Measurements from ENCODE around the gene PDIA6. TPM values are rescaled to one million over a fixed set of nuclear protein-coding genes. Genes with fewer than 3 reads are reported as not detected.

The PDIA6 gene
- total and polyA plus RNA-seq, 8 donors, result 33.7 to 201 (median 135) TPM

- TF ChIP-seq, protein P1, sequence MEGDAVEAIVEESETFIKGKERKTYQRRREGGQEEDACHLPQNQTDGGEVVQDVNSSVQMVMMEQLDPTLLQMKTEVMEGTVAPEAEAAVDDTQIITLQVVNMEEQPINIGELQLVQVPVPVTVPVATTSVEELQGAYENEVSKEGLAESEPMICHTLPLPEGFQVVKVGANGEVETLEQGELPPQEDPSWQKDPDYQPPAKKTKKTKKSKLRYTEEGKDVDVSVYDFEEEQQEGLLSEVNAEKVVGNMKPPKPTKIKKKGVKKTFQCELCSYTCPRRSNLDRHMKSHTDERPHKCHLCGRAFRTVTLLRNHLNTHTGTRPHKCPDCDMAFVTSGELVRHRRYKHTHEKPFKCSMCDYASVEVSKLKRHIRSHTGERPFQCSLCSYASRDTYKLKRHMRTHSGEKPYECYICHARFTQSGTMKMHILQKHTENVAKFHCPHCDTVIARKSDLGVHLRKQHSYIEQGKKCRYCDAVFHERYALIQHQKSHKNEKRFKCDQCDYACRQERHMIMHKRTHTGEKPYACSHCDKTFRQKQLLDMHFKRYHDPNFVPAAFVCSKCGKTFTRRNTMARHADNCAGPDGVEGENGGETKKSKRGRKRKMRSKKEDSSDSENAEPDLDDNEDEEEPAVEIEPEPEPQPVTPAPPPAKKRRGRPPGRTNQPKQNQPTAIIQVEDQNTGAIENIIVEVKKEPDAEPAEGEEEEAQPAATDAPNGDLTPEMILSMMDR (IDR thresholded peaks at IDR 0.05), result no peak
- intact Hi-C loops (cut with DNase I), result no loop called here
- no peaks in the 10 kb centered on the region for H3K27me3 ChIP-seq
- FAIRE-seq (no peak), ATAC-seq (no peak), DNase-seq (no peak)
- no peaks in the 10 kb centered on the region for H3K36me3 ChIP-seq
- no peaks in the 10 kb centered on the region for H3K4me1 ChIP-seq
- no peaks in the 10 kb centered on the region for H3K9me3 ChIP-seq
- WGBS, 2 donors, result 73 to 86% methylated on average over 8 of the region's 8 CpGs
- H3K27ac ChIP-seq, result no peak overlapping the region
- H3K4me3 ChIP-seq, result no peak overlapping the region
These were observed 58.7 kb downstream of the PDIA6 start for GRCh38 chr2:10753876-10754275.

DNA sequence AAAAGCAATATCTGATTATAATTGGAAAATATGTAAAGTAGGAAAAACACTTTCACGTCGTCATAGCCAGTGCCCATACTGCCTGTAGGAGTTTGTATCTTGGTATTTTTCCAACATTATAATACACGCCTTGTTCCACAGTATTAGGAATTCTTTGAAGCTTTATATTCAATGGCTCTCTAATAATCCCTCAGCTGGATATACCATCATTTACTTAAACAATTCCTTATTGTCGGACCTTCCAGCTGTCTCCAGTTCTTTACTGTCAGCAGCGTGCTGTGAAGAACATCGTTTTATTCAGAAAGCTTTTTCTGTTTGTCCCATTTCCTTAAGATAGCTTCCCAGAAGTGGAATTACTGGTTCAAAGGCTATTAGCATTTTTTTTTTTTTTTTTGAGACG lies 59.4 kb downstream of the PDIA6 start:
- no peak for DNase-seq
- Histone ChIP-seq H3K9me3 (no peaks in the 10 kb centered on the region), H3K36me3 (no peaks in the 10 kb centered on the region), H3K4me3 (no peak overlapping the region), H3K4me1 (no peaks in the 10 kb centered on the region), H3K27me3 (no peaks in the 10 kb centered on the region), H3K27ac (no peak overlapping the region)
- no peak for ATAC-seq
- intact Hi-C loops (cut with DNase I), result no loop called here
- TF ChIP-seq, protein P1 (IDR thresholded peaks at IDR 0.05), result no peak
- WGBS, 2 donors, result 76 to 78% methylated on average over 7 of the region's 7 CpGs
- no peak for FAIRE-seq

DNA sequence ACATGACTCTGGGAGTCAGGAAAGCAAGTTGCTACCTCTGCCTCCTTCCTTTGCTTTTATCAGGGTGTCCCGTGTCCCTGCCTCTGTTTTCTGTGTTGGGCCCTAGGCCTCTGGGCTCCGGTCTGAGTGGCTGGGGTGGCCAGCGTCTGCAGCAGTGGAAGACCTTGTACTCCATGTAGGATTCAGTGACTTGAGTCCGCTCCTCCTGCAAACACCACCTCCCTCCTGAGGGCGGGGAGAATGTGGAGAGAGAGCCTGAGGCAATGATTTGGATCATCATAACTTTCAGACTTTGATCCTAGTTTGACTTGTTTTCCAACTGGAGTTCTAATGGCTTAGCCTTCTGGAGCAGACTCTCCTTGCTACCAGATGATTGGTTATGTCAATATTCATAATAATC lies 60.3 kb downstream of the PDIA6 start:
- H3K27ac ChIP-seq, result no peak overlapping the region
- H3K27me3 ChIP-seq, result no peaks in the 10 kb centered on the region
- WGBS, 2 donors, result 75 to 88% methylated on average over 5 of the region's 5 CpGs
- DNase-seq (no peak), FAIRE-seq (no peak), ATAC-seq (no peak)
- H3K36me3 ChIP-seq, result no peaks in the 10 kb centered on the region
- TF ChIP-seq, protein P1 (IDR thresholded peaks at IDR 0.05), result no peak
- H3K4me1 ChIP-seq, result no peaks in the 10 kb centered on the region
- H3K9me3 ChIP-seq, result no peaks in the 10 kb centered on the region
- intact Hi-C loops (cut with DNase I), result no loop called here
- no peak overlapping the region for H3K4me3 ChIP-seq

DNA sequence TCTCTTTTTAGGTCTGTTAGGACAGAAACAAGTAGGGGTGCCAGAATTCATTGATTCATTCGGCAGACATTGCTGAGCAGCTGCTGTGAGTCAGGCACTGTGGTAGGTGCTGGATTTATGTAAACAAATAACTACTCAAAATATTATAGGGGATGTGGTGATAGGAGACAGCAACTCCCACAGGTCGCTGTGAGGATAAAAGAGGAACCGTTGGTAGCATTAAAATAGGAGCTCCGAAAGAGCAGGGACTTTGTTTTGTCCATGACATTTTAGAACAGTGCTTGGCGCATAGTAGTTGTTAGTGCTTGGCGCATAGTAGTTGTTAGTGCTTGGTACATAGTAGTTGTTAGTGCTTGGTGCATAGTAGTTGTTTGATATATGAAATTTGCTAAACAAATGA lies 62.0 kb downstream of the PDIA6 start:
- WGBS, 2 donors, result 79 to 88% methylated on average over 6 of the region's 6 CpGs
- FAIRE-seq, result no peak
- H3K9me3 ChIP-seq, result no peaks in the 10 kb centered on the region
- DNase-seq, result no peak
- no peaks in the 10 kb centered on the region for H3K36me3 ChIP-seq
- TF ChIP-seq, protein P1 (IDR thresholded peaks at IDR 0.05), result no peak
- H3K4me1 ChIP-seq, result no peaks in the 10 kb centered on the region
- H3K4me3 ChIP-seq, result no peak overlapping the region
- H3K27ac ChIP-seq, result no peak overlapping the region
- no peaks in the 10 kb centered on the region for H3K27me3 ChIP-seq
- ATAC-seq, result no peak
- intact Hi-C loops (cut with DNase I), result no loop called here

GRCh38 chr2:10742666-10743065 lies 69.9 kb downstream of the PDIA6 start:
- intact Hi-C loops (cut with DNase I), result no loop called here
- Histone ChIP-seq H3K4me3 (no peak overlapping the region), H3K36me3 (no peaks in the 10 kb centered on the region), H3K9me3 (no peaks in the 10 kb centered on the region), H3K4me1 (no peaks in the 10 kb centered on the region), H3K27ac (no peak overlapping the region), H3K27me3 (no peaks in the 10 kb centered on the region)
- ATAC-seq, result no peak
- no peak for FAIRE-seq
- 69 to 83% methylated on average over 10 to 11 of the region's 11 CpGs for WGBS, 2 donors
- DNase-seq, result no peak
- TF ChIP-seq, protein P1 (IDR thresholded peaks at IDR 0.05), result no peak

Measured in pancreas (tissue), 10 donors.